ENCODE results near the gene SHISAL2A. TPM values are rescaled to one million over a fixed set of nuclear protein-coding genes. Genes with fewer than 3 reads are reported as not detected.

SHISAL2A gene
- total RNA-seq, 4 donors from 2014 or later, result 0.88 to 7.4 (median 1.7) TPM; not detected in 1

DNA sequence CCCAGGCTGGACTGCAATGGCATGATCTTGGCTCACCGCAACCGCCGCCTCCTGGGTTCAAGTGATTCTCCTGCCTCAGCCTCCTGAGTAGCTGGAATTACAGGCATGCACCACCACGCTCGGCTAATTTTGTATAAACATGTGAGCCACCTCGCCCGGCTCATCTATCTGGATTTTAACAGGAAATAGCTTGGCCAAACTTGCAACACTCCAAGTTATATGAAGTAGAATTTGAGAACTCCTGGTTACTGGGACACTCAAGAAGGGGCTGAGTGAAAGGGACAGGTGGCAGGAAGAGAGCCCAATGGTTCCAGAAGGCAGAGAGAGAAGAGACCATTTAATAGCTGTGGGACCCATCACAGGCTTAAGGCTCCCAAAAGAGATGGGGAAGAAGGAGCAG is 33.7 kb upstream of the SHISAL2A start:
- Histone ChIP-seq H3K9me3 (no peaks in the 10 kb centered on the region), H3K4me3 (no peak overlapping the region), H3K36me3 (no peaks in the 10 kb centered on the region), H3K27ac (no peak overlapping the region), H3K27me3 (no peaks in the 10 kb centered on the region), H3K4me1 (peaks cover 0 to 24% (median 7%) of the 10 kb centered on the region in 4 donors)
- DNase-seq, result no peak
- TF ChIP-seq, protein P1, sequence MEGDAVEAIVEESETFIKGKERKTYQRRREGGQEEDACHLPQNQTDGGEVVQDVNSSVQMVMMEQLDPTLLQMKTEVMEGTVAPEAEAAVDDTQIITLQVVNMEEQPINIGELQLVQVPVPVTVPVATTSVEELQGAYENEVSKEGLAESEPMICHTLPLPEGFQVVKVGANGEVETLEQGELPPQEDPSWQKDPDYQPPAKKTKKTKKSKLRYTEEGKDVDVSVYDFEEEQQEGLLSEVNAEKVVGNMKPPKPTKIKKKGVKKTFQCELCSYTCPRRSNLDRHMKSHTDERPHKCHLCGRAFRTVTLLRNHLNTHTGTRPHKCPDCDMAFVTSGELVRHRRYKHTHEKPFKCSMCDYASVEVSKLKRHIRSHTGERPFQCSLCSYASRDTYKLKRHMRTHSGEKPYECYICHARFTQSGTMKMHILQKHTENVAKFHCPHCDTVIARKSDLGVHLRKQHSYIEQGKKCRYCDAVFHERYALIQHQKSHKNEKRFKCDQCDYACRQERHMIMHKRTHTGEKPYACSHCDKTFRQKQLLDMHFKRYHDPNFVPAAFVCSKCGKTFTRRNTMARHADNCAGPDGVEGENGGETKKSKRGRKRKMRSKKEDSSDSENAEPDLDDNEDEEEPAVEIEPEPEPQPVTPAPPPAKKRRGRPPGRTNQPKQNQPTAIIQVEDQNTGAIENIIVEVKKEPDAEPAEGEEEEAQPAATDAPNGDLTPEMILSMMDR (IDR thresholded peaks at IDR 0.05), result no peak
- TF ChIP-seq POLR2A (IDR thresholded peaks at IDR 0.05), result no peak

DNA sequence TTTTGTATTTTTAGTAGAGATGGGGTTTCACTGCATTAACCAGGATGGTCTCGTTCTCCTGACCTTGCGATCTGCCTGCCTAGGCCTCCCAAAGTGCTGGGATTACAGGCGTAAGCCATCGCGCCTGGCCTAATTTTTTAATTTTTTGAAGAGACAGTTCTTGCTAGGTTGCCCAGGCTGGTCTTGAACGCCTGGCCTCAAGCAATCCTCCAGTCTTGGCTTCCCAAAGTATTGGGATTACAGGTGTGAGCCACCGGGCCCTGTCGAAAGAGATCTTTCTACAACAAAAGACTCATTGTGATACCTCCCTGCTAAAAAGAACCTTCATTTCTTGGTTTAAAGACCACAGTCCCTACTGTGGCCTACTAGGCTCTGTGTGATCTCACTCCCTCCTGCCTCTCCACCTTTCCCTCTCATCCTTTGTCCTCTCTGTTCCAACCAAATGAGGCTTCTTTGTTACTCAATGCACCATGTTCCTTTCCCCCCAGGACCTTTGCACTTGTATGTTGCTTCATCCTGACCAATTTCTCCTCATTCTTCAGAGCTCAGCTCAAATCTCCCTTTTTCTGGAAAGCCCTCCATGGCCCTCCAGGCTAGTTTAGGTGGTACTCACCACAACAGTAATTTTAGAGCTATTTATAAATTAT is 32.3 kb upstream of the SHISAL2A start:
- no peaks in the 10 kb centered on the region for H3K27me3 ChIP-seq
- TF ChIP-seq, protein P1 (IDR thresholded peaks at IDR 0.05), result no peak
- H3K36me3 ChIP-seq, result no peaks in the 10 kb centered on the region
- H3K4me3 ChIP-seq, result no peak overlapping the region
- DNase-seq, result no peak
- no peak overlapping the region for H3K27ac ChIP-seq
- H3K9me3 ChIP-seq, result no peaks in the 10 kb centered on the region
- H3K4me1 ChIP-seq, result peaks cover 0 to 26% (median 8%) of the 10 kb centered on the region in 4 donors

DNA sequence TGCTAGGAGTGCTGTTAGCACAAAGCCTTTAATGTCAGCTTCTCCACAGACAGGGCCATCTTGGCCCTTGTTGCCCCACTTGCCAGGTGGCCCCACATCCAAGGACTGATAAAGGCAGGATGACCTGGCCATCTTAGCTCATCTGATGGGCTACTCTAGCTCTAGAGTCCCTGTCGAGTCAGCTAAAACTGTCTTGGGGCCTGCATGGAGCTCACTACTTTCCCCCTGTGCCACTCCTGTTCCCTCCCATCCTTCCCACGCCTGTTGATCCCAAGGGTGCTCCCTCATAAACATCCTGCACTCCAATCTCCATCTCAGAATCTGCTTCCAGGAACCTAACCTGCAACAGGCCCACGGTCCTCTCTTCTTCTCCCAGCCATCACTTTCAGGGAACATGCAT is 31.4 kb upstream of the SHISAL2A start:
- H3K4me1 ChIP-seq, result peaks cover 0 to 26% (median 8%) of the 10 kb centered on the region in 4 donors
- H3K4me3 ChIP-seq, result peak overlapping the region in 2 of 4 donors; percentile 62 to 63
- peak overlapping the region in 2 of 4 donors; percentile 66 to 88 for H3K27ac ChIP-seq
- H3K9me3 ChIP-seq, result no peaks in the 10 kb centered on the region
- TF ChIP-seq, protein P1 (IDR thresholded peaks at IDR 0.05), result no peak
- no peak for TF ChIP-seq POLR2A (IDR thresholded peaks at IDR 0.05)
- no peak for DNase-seq
- H3K36me3 ChIP-seq, result no peaks in the 10 kb centered on the region
- no peaks in the 10 kb centered on the region for H3K27me3 ChIP-seq

DNA sequence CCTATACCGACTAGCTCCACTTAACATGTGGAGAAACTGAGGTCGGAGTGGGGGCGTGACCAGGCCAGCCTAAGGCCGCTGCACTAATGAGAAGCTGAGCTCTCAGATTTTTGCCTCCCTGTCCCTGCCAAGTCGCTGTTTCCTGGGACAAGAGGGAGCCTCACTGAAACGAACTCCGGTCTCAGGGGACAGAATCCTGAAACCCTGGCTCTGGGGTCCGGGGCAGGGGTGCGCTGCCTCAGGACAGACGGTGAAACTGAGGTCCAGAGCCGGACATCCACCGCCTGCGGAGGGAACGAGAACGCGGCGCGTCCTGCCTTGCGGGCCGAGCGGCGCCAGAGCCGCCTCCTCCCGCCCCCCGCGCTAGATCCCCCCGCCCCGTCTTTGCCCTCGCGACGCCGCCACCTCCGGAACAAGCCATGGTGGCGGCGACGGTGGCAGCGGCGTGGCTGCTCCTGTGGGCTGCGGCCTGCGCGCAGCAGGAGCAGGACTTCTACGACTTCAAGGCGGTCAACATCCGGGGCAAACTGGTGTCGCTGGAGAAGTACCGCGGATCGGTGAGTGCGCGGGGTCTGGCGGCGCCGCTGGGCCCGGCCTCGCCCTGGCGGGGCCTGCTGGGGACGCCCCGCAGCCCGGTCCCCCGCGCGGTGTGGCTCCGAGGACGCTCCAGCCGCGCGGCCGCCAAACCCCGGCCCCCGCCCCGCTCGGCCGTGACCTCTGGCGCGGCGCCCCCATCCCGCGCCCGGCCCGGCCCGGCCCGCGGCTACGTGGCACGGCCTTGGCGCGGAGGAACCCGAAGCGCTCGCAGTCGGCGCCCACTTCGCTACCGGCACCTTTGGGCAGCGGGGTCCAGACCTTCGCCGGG is 30.7 kb upstream of the SHISAL2A start, which contains the start of gene GPX7:
GPX7 (plus strand) TSS at position 381 of the 865 bp plus-strand sequence; CDS start at position 420, 39 bp downstream.
- DNase-seq, result peak; percentile 53 to 73 (median 54)
- Histone ChIP-seq H3K9me3 (no peaks in the 10 kb centered on the region), H3K4me3 (peak within 1 kb of the TSS; percentile 61 to 63 (median 62)), H3K36me3 (no peaks in the 10 kb centered on the region), H3K27me3 (no peaks in the 10 kb centered on the region), H3K4me1 (peaks cover 0 to 26% (median 8%) of the 10 kb centered on the region in 4 donors), H3K27ac (peak within 1 kb of the TSS; percentile 51 to 88 (median 70))
- TF ChIP-seq, protein P1 (IDR thresholded peaks at IDR 0.05), result no peak
- TF ChIP-seq POLR2A (IDR thresholded peaks at IDR 0.05), result no peak

DNA sequence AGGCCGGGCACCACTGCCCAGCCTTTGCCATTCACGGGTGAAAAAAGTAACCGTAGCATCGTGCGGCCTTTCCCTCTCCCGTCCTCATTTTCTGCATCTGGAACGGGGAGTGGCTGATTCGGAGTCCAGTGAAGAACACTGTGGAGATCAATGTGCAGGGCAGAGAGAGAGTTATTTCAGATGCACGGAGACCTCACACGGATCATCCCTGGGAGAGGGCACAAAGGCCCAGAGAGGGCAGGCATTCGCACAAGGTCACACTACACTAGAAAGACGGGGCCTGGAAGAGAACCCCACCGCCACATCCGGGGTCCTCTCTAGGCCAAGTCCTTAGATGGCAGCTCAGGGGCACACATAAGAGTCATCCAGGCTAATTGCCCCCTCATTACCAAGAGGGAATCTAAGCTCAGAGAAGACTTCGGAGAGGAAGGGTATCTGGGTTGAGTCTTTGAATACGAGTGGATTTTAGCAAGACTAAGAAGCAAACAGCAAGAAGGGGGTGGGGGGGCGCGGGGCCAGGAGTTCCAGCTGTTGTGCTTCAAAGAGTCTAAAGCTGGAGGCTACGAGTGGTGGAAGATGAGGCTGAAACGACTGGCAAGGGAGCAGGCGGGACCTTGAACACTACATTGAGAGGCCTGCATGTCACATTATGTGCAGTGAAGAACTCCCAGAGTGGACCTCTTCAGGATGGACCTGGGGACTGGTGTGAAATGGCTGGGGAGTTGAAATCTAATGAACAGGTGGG is 29.9 kb upstream of the SHISAL2A start:
- Histone ChIP-seq H3K27ac (peak overlapping the region; percentile 51 to 88 (median 70)), H3K4me3 (peak overlapping the region; percentile 61 to 63 (median 62)), H3K9me3 (no peaks in the 10 kb centered on the region), H3K36me3 (no peaks in the 10 kb centered on the region), H3K27me3 (no peaks in the 10 kb centered on the region), H3K4me1 (peaks cover 0 to 26% (median 8%) of the 10 kb centered on the region in 4 donors)
- TF ChIP-seq, protein P1 (IDR thresholded peaks at IDR 0.05), result no peak
- TF ChIP-seq POLR2A (IDR thresholded peaks at IDR 0.05), result no peak
- peak in 2 of 3 donors; percentile 31 to 48 for DNase-seq
